Aorta (tissue), 5 donors: ENCODE results near the gene KCNMA1. TPM values are rescaled to one million over a fixed set of nuclear protein-coding genes. Genes with fewer than 3 reads are reported as not detected.

Experiments
- ATAC-seq: fragments of 200-7000 bp; cut with Tn5 transposase; one replicate; pipeline ENCODE4 v1.9.1; 2022; ENCODE audit warnings: moderate library complexity; ENCODE audit not compliant: low FRiP score
- DNase-seq, 2 donors: peaks; one replicate each; pipeline ENCODE4 v3.0.0-alpha.2; 2020
- H3K27ac ChIP-seq, 2 donors: one replicate each; pipeline ENCODE4 v1.5.1; 2013; ENCODE audit warnings: low read length in 2 of 2, mild to moderate bottlenecking in 2 of 2, moderate library complexity in 2 of 2, control low read depth in 1 of 2, inconsistent platforms in 1 of 2, low read depth in 1 of 2
- H3K27me3 ChIP-seq, 2 donors: one replicate each; pipeline ENCODE4 v1.6.1; 2013; ENCODE audit warnings: control low read depth in 1 of 2, low read length in 1 of 2, mild to moderate bottlenecking in 1 of 2, moderate library complexity in 1 of 2; ENCODE audit not compliant: insufficient read depth in 2 of 2, control insufficient read depth in 1 of 2
- H3K36me3 ChIP-seq, 2 donors: one replicate each; pipeline ENCODE4 v1.6.1; 2013; ENCODE audit warnings: control low read depth in 1 of 2, low read length in 1 of 2, mild to moderate bottlenecking in 1 of 2; ENCODE audit not compliant: insufficient read depth in 2 of 2, control insufficient read depth in 1 of 2
- H3K4me1 ChIP-seq, 2 donors: one replicate each; pipeline ENCODE4 v1.6.1; 2013; ENCODE audit warnings: low read length in 2 of 2, control low read depth in 1 of 2, mild to moderate bottlenecking in 1 of 2, moderate library complexity in 1 of 2; ENCODE audit not compliant: insufficient read depth in 2 of 2, control insufficient read depth in 1 of 2
- H3K4me3 ChIP-seq, 2 donors: one replicate each; pipeline ENCODE4 v1.5.1; 2013; ENCODE audit warnings: low read length in 2 of 2, control low read depth in 1 of 2, mild to moderate bottlenecking in 1 of 2
- H3K9me3 ChIP-seq: one replicate; pipeline ENCODE4 v1.6.1; 2013; ENCODE audit warnings: mild to moderate bottlenecking, low read length; ENCODE audit not compliant: control insufficient read depth
- WGBS, 2 donors: extraction: QIAGEN DNeasy Blood & Tissue Kit; methylation state at CpG; one replicate each; pipeline ENCODE4 v1.1.7; 2013; 5-methylcytosine and 5-hydroxymethylcytosine counted together
- intact Hi-C, 2 donors: fragments of 100-400 bp; cut with DNase I; formaldehyde crosslinking; loops; one replicate each; pipeline versions ENCODE4 v1.14.2 to v1.15.0; 2022
- polyA plus RNA-seq, 2 donors: library from polyadenylated mRNA; stranded (reverse); fragments of 200-250 nt; gene quantifications; one replicate each; pipeline ENCODE4 v1.2.3, GENCODE V29; 2013
- total RNA-seq, 2 donors: library from RNA; stranded (reverse); fragmentation: NEBNext Ultra II Directional; extraction: Animal tissue kit (Norgen Biotek cat#: 25700); gene quantifications; one replicate each; pipeline ENCODE4 v1.2.1, GENCODE V29; 2021
- donor health status: healthy with polysubstance abuse.
- donor health status: Bipolar disorder and iron deficiency.
- donor health status: DM: no; HTN: no; CAD: no.
- donor health status: DM: no; HTN: no; CAD: no.
- donor health status: DM: yes; HTN: yes; CAD: no.

Gene KCNMA1
- total and polyA plus RNA-seq, 4 donors, result 36.8 to 163 (median 125) TPM

- DNase-seq, result no peak
- no peaks in the 10 kb centered on the region for H3K9me3 ChIP-seq
- no peaks in the 10 kb centered on the region for H3K36me3 ChIP-seq
- H3K27me3 ChIP-seq, result no peaks in the 10 kb centered on the region
- peaks cover 3 to 11% of the 10 kb centered on the region in 2 donors for H3K4me1 ChIP-seq
- H3K4me3 ChIP-seq, result no peak overlapping the region
- intact Hi-C loops, result no loop called here
- peak overlapping the region in 1 of 2 donors; percentile 82 for H3K27ac ChIP-seq
- no peak for ATAC-seq
- WGBS, 2 donors, result 82 to 84% methylated on average over 3 of the region's 3 CpGs
These were observed 588.5 kb downstream of the KCNMA1 start for GRCh38 chr10:77049146-77049545.

- DNase-seq (no peak), ATAC-seq (no peak)
- peaks cover 3 to 11% of the 10 kb centered on the region in 2 donors for H3K4me1 ChIP-seq
- no peaks in the 10 kb centered on the region for H3K9me3 ChIP-seq
- H3K27ac ChIP-seq, result no peak overlapping the region
- intact Hi-C loops, result no loop called here
- no peak overlapping the region for H3K4me3 ChIP-seq
- no peaks in the 10 kb centered on the region for H3K27me3 ChIP-seq
- H3K36me3 ChIP-seq, result no peaks in the 10 kb centered on the region
- 93 to 94% methylated on average over 2 of the region's 2 CpGs for WGBS, 2 donors
These were observed 592.5 kb downstream of the KCNMA1 start for GRCh38 chr10:77045085-77045484.

- no peak for ATAC-seq
- Histone ChIP-seq H3K4me1 (peaks cover 3 to 5% of the 10 kb centered on the region in 2 donors), H3K4me3 (no peak overlapping the region), H3K27me3 (no peaks in the 10 kb centered on the region), H3K36me3 (peaks cover 0 to 3% of the 10 kb centered on the region in 2 donors), H3K27ac (no peak overlapping the region), H3K9me3 (no peaks in the 10 kb centered on the region)
- intact Hi-C loops, result no loop called here
- WGBS, 2 donors, result 97 to 99% methylated on average over 2 of the region's 2 CpGs
- no peak for DNase-seq
These were observed 594.2 kb downstream of the KCNMA1 start for GRCh38 chr10:77043420-77043763.

- no peaks in the 10 kb centered on the region for H3K27me3 ChIP-seq
- H3K36me3 ChIP-seq, result peaks cover 0 to 5% of the 10 kb centered on the region in 2 donors
- intact Hi-C loops, result no loop called here
- 95 to 96% methylated on average over 4 of the region's 4 CpGs for WGBS, 2 donors
- H3K4me1 ChIP-seq, result peaks cover 3 to 5% of the 10 kb centered on the region in 2 donors
- no peak overlapping the region for H3K4me3 ChIP-seq
- ATAC-seq (no peak), DNase-seq (no peak)
- no peaks in the 10 kb centered on the region for H3K9me3 ChIP-seq
- no peak overlapping the region for H3K27ac ChIP-seq
These were observed 594.7 kb downstream of the KCNMA1 start for GRCh38 chr10:77042706-77043419.

GRCh38 chr10:77041636-77042258 lies 595.9 kb downstream of the KCNMA1 start:
- ATAC-seq, result no peak
- WGBS, 2 donors, result 57 to 61% methylated on average over 4 of the region's 4 CpGs
- intact Hi-C loops, result no loop called here

GRCh38 chr10:77038407-77038806 lies 599.2 kb downstream of the KCNMA1 start:
- WGBS, 2 donors, result 77 to 83% methylated on average over 4 of the region's 4 CpGs
- Histone ChIP-seq H3K27ac (no peak overlapping the region), H3K36me3 (peaks cover 0 to 5% of the 10 kb centered on the region in 2 donors), H3K4me3 (no peak overlapping the region), H3K27me3 (no peaks in the 10 kb centered on the region), H3K4me1 (no peaks in the 10 kb centered on the region), H3K9me3 (no peaks in the 10 kb centered on the region)
- DNase-seq, result no peak
- intact Hi-C loops, result no loop called here
- no peak for ATAC-seq

More at GRCh38 chr10:77041636-77042258, 595.9 kb downstream of the KCNMA1 start:
- peaks cover 3 to 5% of the 10 kb centered on the region in 2 donors for H3K4me1 ChIP-seq
- H3K4me3 ChIP-seq, result no peak overlapping the region
- no peaks in the 10 kb centered on the region for H3K9me3 ChIP-seq
- no peak for DNase-seq
- H3K27ac ChIP-seq, result no peak overlapping the region
- no peaks in the 10 kb centered on the region for H3K27me3 ChIP-seq
- peaks cover 0 to 5% of the 10 kb centered on the region in 2 donors for H3K36me3 ChIP-seq

GRCh38 chr10:77037735-77038403 lies 599.7 kb downstream of the KCNMA1 start:
- DNase-seq (no peak), ATAC-seq (no peak)
- no peaks in the 10 kb centered on the region for H3K27me3 ChIP-seq
- H3K36me3 ChIP-seq, result peaks cover 0 to 5% of the 10 kb centered on the region in 2 donors
- no peak overlapping the region for H3K4me3 ChIP-seq
- intact Hi-C loops, result no loop called here
- H3K27ac ChIP-seq, result no peak overlapping the region
- H3K9me3 ChIP-seq, result no peaks in the 10 kb centered on the region
- no peaks in the 10 kb centered on the region for H3K4me1 ChIP-seq
- WGBS, 2 donors, result 75 to 83% methylated on average over 8 of the region's 8 CpGs

- Histone ChIP-seq H3K36me3 (peaks cover 0 to 5% of the 10 kb centered on the region in 2 donors), H3K27ac (no peak overlapping the region), H3K27me3 (no peaks in the 10 kb centered on the region), H3K4me1 (no peaks in the 10 kb centered on the region), H3K9me3 (no peaks in the 10 kb centered on the region), H3K4me3 (no peak overlapping the region)
- 73 to 86% methylated on average over 6 of the region's 6 CpGs for WGBS, 2 donors
- no peak for DNase-seq
- intact Hi-C loops, result no loop called here
- no peak for ATAC-seq
These were observed 600.4 kb downstream of the KCNMA1 start for GRCh38 chr10:77036993-77037734.
